Measurements from ENCODE around the gene DNAH1.

Gene DNAH1

GRCh38 chr3:52432691-52433141, 116.6 kb downstream of the DNAH1 start:
- DNase-seq (ENCODE audit: low read depth) = no peak
- H3K4me3 ChIP-seq (ENCODE audit: low read length) = no peak overlapping the region
- no peak for TF ChIP-seq CTCF (IDR thresholded peaks at IDR 0.05; ENCODE audit: insufficient read depth, low read depth, low read length, missing control alignments)

GRCh38 chr3:52433328-52433995, 117.3 kb downstream of the DNAH1 start:
- no peak for TF ChIP-seq CTCF (IDR thresholded peaks at IDR 0.05; ENCODE audit: insufficient read depth, low read depth, low read length, missing control alignments)
- DNase-seq (ENCODE audit: low read depth) = no peak
- no peak overlapping the region for H3K4me3 ChIP-seq (ENCODE audit: low read length)

- H3K4me3 ChIP-seq (ENCODE audit: low read length) = no peak overlapping the region
- peak; percentile 30 for DNase-seq (ENCODE audit: low read depth)
- no peak for TF ChIP-seq CTCF (IDR thresholded peaks at IDR 0.05; ENCODE audit: insufficient read depth, low read depth, low read length, missing control alignments)
Measured at GRCh38 chr3:52433996-52434479, 117.9 kb downstream of the DNAH1 start.

GRCh38 chr3:52434491-52435115, 118.5 kb downstream of the DNAH1 start:
- TF ChIP-seq CTCF (IDR thresholded peaks at IDR 0.05; ENCODE audit: insufficient read depth, low read depth, low read length, missing control alignments) = no peak
- H3K4me3 ChIP-seq (ENCODE audit: low read length) = no peak overlapping the region
- DNase-seq (ENCODE audit: low read depth) = no peak

- no peak for TF ChIP-seq CTCF (IDR thresholded peaks at IDR 0.05; ENCODE audit: insufficient read depth, low read depth, low read length, missing control alignments)
- no peak for DNase-seq (ENCODE audit: low read depth)
- H3K4me3 ChIP-seq (ENCODE audit: low read length) = no peak overlapping the region
Measured at GRCh38 chr3:52435246-52436101, 119.4 kb downstream of the DNAH1 start.

GRCh38 chr3:52436500-52437149, 120.5 kb downstream of the DNAH1 start:
- DNase-seq (ENCODE audit: low read depth) = no peak
- TF ChIP-seq CTCF (IDR thresholded peaks at IDR 0.05; ENCODE audit: insufficient read depth, low read depth, low read length, missing control alignments) = no peak
- no peak overlapping the region for H3K4me3 ChIP-seq (ENCODE audit: low read length)
